Lung microvascular endothelial cell (primary cell): ENCODE measurements around the gene NAGS. TPM values are rescaled to one million over a fixed set of nuclear protein-coding genes. Genes with fewer than 3 reads are reported as not detected.
A peak's percentile ranks its signal among the peaks of the same experiment; 100 is the strongest.
"Not testable (repeated sequence)": the region's sequence is repeated elsewhere in the genome, so short reads cannot be mapped to it uniquely, and the experiment has no call there.

ENCODE experiments used
- DNase-seq, 2 donors: peaks; one replicate each; pipeline versions ENCODE4 v3.0.0 to v3.0.0-alpha.2; 2010; ENCODE audit warnings: low read depth in 2 of 2
- total RNA-seq: library from RNA; depleted of rRNA; stranded (reverse); fragments of >200 nt; gene quantifications from 2 replicates; pipeline ENCODE4 v1.2.1, GENCODE V29; 2014

NAGS gene
- total RNA-seq, 1 donor from 2014 or later = 2.0 TPM

- DNase-seq = peak; percentile 22 to 33
Observed at GRCh38 chr17:43983515-43984411, 20.7 kb upstream of the NAGS start.

DNA sequence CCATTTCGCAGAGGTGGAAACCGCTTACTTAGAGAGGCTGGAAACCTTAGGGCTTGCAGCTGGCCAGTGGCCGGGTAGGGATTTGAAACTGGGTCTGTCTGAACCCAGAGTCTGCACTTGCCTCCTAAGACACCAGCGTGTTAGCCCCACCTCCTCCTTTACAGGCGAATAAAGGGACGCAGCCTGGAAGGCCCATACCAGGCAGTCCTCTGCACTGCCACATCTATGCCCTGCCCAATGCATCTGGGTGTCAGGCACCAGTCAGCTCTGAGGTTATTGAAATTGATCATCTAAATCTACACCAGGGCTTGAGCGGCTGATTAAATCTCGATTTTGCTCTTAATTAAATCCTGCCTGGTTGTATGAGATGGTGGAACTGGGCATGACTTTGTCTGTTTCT, 19.9 kb upstream of the NAGS start:
- no peak for DNase-seq

- DNase-seq = no peak
Observed at GRCh38 chr17:43986225-43986981, 18.0 kb upstream of the NAGS start.

DNA sequence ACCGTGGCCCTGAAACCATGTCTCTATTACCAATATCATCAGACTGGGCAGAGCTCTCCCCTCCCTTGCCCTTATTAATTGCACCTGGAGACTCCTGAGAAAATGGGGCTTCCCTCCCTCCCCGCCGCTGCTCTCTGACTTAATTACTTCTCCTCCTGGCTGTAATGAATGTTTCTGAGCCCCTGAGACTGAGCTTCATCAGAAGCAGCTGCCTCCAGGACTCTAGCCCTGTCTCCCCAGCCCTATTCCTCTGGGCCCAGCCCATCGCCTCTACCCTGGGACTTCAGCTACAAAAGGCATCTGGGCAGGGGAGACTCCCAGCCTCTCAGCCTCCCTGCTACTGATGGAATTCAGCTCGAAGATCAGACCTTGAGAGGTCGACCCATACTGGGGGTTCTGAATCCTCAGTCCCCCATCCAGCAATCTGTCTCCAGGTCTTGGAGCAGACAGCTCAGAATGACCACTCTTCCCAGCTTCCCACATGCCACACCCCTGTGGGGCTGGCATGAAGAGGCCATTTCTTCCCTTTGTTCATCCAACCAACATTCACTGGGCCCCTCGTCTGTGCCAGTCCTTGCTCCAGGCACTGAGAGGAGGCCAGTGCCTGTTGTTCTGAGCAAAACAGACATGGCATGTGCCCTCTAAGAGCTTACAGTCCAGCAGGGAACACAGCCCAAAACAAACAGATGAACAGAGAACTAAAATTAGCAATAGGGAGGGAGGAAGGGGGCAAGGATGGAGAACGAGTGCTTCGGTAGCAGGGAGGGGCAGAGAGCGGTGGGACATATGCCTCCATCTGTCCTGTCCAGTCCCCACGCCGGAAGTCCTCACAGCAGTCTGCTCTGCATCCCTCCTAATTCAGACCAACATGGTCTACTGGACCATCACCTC, 17.0 kb upstream of the NAGS start:
- DNase-seq = no peak

GRCh38 chr17:43988301-43988700, 16.1 kb upstream of the NAGS start:
- no peak for DNase-seq

DNA sequence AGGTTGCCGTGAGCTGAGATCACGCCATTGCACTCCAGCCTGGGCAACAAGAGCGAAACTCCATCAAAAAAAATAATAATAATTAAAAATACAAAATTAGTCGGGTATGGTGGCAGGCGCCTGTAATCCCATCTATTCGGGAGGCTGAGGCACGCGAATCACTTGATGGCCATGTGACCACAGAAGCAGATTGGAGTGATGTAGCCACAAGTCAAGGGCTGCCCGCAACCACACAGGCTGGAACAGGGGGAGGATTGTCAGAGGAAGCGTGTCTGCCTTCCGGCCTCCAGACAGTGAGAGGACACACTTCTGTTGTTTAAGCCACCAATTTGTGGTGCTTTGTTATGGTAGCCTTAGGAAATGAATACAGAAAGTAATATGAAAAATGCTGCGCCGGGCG, 11.8 kb upstream of the NAGS start:
- no peak for DNase-seq

DNA sequence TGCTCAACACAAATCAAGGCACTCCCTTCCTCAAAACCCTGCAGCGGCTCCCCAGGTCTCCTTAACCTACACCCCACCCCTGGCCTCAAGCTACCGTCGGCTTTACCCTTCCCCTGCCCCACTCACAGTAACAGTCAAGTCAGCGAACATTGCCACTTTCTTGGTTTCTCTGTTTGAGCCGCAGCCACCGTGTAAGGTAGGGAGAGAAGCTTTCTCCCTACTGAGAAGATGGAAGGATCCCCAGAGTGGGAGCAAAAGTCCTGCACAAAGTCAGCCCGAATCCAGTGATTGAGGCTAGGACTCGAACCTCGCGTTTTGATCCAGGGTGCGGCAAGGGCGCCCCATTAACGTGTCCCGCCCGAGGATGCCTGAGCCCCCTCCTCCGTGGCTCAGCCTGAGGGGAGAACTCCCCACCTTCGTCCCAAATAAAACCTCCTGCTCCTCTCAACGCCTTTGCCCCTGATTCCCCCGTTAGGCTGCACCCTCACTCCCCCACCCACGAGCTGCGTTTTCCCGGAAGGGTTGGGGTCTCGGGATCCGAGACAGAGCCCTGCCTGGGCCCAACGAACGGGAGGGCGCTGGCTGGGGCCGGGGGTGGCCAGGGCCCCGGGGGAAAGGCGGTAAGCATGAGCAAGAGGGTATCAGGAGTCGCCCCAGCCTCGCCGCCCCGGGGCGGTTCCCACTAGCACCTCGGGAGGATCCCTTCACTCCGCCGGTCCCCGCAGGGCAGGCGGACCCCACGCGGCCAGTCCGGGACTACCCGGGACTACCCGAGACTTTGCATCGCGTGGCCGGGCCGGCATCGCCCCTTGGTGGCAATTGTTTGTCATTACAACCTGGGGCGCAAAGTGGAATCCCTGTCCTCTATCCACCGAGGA, 9.9 kb upstream of the NAGS start:
- DNase-seq = peak; percentile 65 to 76

- no peak for DNase-seq
Observed at GRCh38 chr17:43995150-43995471, 9.3 kb upstream of the NAGS start.

GRCh38 chr17:43997180-43997579, 7.2 kb upstream of the NAGS start:
- DNase-seq = not testable (repeated sequence)

DNA sequence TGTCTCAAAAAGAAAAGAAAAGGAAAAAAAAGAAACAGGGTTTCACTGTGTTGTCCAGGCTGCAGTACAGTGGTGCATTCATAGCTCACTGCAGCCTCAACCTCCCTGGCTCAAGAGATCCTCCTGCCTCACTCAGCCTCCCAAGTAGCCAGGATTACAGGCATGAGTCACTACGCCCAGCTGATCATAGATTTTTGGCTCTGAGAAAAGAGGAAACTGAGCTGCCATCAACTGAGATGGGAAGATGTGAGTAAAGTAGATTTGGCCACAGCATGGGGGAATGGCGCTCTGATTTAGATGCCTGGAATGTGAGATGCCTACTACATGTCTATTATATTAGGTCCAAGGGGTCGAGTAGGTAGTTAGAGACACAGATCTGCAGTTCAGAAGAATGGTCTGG, 5.9 kb upstream of the NAGS start:
- peak; percentile 13 to 75 for DNase-seq

GRCh38 chr17:43999024-43999423, 5.4 kb upstream of the NAGS start:
- DNase-seq = no peak

DNA sequence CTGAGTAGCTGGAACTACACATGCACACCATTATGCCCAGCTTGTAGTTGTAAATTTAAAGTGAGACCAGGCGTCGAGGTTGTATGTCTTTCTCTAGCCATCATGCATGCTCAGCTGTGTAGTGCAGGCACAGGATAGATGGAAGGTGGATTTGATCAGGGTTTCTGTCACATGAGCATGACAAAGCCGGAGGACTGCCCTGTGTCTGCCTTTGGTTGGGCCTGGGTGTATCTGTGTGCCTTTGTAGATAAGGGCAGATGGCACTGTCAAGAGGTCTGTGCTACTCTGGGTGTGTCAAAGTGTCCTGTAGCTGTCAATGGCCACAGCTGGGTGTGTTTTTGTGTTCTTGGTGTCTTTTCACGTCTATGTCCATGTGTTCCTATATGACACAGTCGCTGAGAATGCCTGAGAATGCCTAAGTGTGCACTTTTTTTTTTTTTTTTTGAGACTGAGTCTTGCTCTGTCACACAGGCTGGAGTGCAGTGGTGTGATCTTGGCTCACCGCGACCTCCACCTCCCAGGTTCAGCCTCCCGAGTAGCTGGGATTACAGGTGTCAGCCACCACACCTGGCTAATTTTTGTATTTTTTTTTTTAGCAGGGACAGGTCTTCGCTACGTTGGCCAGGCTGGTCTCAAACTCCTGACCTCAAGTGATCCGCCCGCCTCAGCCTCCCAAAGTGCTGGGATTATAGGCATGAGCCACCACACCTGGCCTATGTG, 4.1 kb upstream of the NAGS start:
- DNase-seq = no peak

DNA sequence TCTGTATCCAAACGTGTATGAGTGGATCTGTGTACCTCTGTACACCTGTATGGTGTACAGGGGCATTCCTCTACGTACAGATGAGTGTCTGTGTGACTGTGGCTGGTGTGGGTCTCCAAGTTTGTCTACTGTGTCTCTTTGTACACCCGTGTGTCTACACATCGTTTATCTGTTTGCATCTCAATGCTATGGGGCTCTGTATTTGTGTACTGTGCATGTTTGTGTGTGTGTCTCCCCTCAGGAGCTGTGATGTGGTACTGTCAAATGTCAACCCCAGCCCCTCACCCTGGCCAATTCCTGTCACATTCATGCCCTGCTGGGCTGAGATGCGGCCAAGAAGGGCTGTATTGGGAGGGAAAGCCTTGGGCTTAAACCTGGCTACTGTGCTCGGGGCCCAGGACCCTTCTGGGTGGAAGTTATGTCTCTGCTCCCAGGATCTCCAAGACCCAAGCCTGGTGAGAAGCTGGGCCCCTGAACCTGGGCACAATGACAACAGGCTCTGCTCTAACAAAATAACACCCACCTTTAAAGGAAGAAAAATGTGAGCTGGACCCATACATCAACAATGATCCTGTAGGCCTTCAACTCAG, 3.5 kb upstream of the NAGS start:
- no peak for DNase-seq

DNA sequence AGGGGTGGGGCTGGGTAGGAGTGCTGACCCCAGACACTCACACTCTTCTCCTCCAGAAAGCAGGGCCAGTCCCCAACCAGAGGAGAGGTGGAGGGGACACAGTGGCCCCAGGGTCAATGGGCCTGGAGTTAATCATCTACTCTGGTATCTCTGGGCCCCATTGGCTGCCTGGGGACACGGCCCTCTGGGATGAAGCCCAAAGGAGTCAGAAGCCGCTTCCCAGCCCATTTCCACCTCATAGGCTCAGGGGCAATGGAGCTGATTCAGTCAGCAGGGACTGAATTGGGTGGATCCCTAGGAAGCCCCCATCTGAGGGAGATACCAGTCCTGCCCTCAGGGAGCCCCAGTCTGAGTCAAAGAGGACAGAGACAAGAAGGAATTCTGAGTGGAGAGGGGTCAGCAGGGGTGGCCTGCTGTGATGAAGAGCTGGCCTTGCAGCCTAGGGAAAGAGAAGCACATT, 2.9 kb upstream of the NAGS start:
- no peak for DNase-seq

GRCh38 chr17:44002141-44002848, 2.1 kb upstream of the NAGS start:
- peak; percentile 87 to 94 for DNase-seq

GRCh38 chr17:44004761-44005526, 522 bp downstream of the NAGS start:
- peak; percentile 43 to 46 for DNase-seq

GRCh38 chr17:44005527-44006271, 1.3 kb downstream of the NAGS start:
- DNase-seq = peak; percentile 64

DNA sequence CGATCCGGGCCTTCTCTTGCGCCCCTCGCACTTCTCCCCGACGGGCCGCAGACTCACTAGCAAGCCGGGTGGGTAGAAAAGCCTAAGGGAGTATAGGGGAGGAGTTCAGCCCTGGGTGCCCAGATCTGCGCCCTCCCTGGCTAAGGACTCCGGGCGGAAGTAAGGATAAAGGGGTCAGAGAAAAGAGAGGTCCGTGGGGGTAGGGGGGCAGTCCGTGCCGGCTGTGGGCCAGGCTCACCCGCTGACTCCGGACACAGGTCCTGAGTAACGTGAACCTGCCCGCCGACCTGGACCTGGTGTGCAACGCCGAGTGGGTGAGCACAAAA, 1.8 kb downstream of the NAGS start:
- no peak for DNase-seq
